ENCODE results near the gene ULK3.
A peak's percentile ranks its signal among the peaks of the same experiment; 100 is the strongest.
"Not testable (repeated sequence)": the region's sequence is repeated elsewhere in the genome, so short reads cannot be mapped to it uniquely, and the experiment has no call there.

ULK3 gene

GRCh38 chr15:74842581-74843444 lies at the start of gene ULK3:
ULK3 (minus strand) TSS chr15:74843156; CDS start chr15:74843105, 51 bp downstream.
- DNase-seq = peak; percentile 95

- DNase-seq = no peak
Observed at GRCh38 chr15:74892313-74892712, 49.4 kb upstream of the ULK3 start.

GRCh38 chr15:74891469-74891868 lies 48.5 kb upstream of the ULK3 start:
- DNase-seq = no peak

- no peak for DNase-seq
Observed at GRCh38 chr15:74890665-74890960, 47.7 kb upstream of the ULK3 start.

GRCh38 chr15:74889883-74890664 lies 47.1 kb upstream of the ULK3 start, which contains the start of gene MPI:
MPI (plus strand) TSS chr15:74890042; CDS start chr15:74890074, 32 bp downstream.
- DNase-seq = peak; percentile 95

- peak; percentile 46 for DNase-seq
Observed at GRCh38 chr15:74889390-74889882, 46.5 kb upstream of the ULK3 start.

GRCh38 chr15:74888716-74889115 lies 45.8 kb upstream of the ULK3 start:
- no peak for DNase-seq

GRCh38 chr15:74887537-74888193 lies 44.7 kb upstream of the ULK3 start:
- not testable (repeated sequence) for DNase-seq

- no peak for DNase-seq
Observed at GRCh38 chr15:74885461-74885860, 42.5 kb upstream of the ULK3 start.

- no peak for DNase-seq
Observed at GRCh38 chr15:74884428-74885223, 41.7 kb upstream of the ULK3 start.

GRCh38 chr15:74882528-74882927 lies 39.6 kb upstream of the ULK3 start:
- DNase-seq = no peak

- no peak for DNase-seq
Observed at GRCh38 chr15:74878273-74878672, 35.3 kb upstream of the ULK3 start.

GRCh38 chr15:74873756-74874424 lies 30.9 kb upstream of the ULK3 start:
- DNase-seq = peak; percentile 24

- peak; percentile 94 for DNase-seq
Observed at GRCh38 chr15:74873036-74873755, 30.2 kb upstream of the ULK3 start, which contains the start of gene SCAMP2. SCAMP2 (minus strand) TSS chr15:74873365; CDS start chr15:74873255, 110 bp downstream.

GRCh38 chr15:74872702-74873035 lies 29.7 kb upstream of the ULK3 start:
- no peak for DNase-seq

- no peak for DNase-seq
Observed at GRCh38 chr15:74870436-74871215, 27.7 kb upstream of the ULK3 start.

- peak; percentile 56 for DNase-seq
Observed at GRCh38 chr15:74869726-74870407, 26.9 kb upstream of the ULK3 start.

GRCh38 chr15:74869372-74869725 lies 26.4 kb upstream of the ULK3 start:
- DNase-seq = no peak

- DNase-seq = peak; percentile 17
Observed at GRCh38 chr15:74868059-74868458, 25.1 kb upstream of the ULK3 start.

Data from stimulated activated CD4-positive, alpha-beta T cell treated with anti-CD3 and anti-CD28 coated beads, Interleukin-15, amount 100 ng/mL, for 24 hours (primary cell).